HepG2 (cell line): ENCODE data around the gene PYGO2. TPM values are rescaled to one million over a fixed set of nuclear protein-coding genes. Genes with fewer than 3 reads are reported as not detected.

ENCODE experiments used
- ATF5 ChIP-seq: sonication (generic); formaldehyde crosslinking; IDR thresholded peaks from 2 replicates; pipeline ENCODE4 v1.4.0; 2020; ENCODE audit warnings: mild to moderate bottlenecking, low read depth, missing genetic modification reagents
- GATAD2A ChIP-seq: IDR thresholded peaks from 2 replicates; pipeline ENCODE4 v1.6.1; 2016
- HBP1 ChIP-seq: IDR thresholded peaks from 2 replicates; pipeline ENCODE4 v1.6.1; 2016; ENCODE audit warnings: low read depth, control low read depth
- HOMEZ ChIP-seq: IDR thresholded peaks from 2 replicates; pipeline ENCODE4 v1.6.1; 2016; ENCODE audit warnings: low read depth
- IRF2 ChIP-seq: IDR thresholded peaks from 2 replicates; pipeline ENCODE4 v1.6.1; 2018; ENCODE audit warnings: missing genetic modification reagents, missing compliant biosample characterization
- JUNB ChIP-seq: sonication (generic); formaldehyde crosslinking; IDR thresholded peaks from 2 replicates; pipeline ENCODE4 v1.8.0; 2022; ENCODE audit warnings: missing genetic modification reagents, mild to moderate bottlenecking, borderline replicate concordance
- PPARG ChIP-seq: conservative IDR thresholded peaks from 2 replicates; pipeline ENCODE4 v1.6.1; 2016; ENCODE audit warnings: missing biosample characterization, missing genetic modification reagents
- PRDM15 ChIP-seq: sonication (generic); formaldehyde crosslinking; IDR thresholded peaks from 2 replicates; pipeline ENCODE4 v1.4.0; 2020; ENCODE audit warnings: missing genetic modification reagents
- ZHX1 ChIP-seq: sonication (generic); formaldehyde crosslinking; IDR thresholded peaks from 2 replicates; pipeline ENCODE4 v1.8.1; 2022; ENCODE audit warnings: low read depth, mild to moderate bottlenecking, missing genetic modification reagents
- ZNF282 ChIP-seq: fragments of 450-650 bp; IDR thresholded peaks from 2 replicates; pipeline ENCODE4 v1.6.1; 2018; ENCODE audit not compliant: partially characterized antibody
- ZNF484 ChIP-seq: sonication (generic); formaldehyde crosslinking; IDR thresholded peaks from 2 replicates; pipeline ENCODE4 v1.5.1; 2020; ENCODE audit warnings: mild to moderate bottlenecking, low read depth, missing genetic modification reagents, borderline replicate concordance
- ZNF513 ChIP-seq: sonication (generic); formaldehyde crosslinking; conservative IDR thresholded peaks from 2 replicates; pipeline ENCODE4 v1.5.0; 2020; ENCODE audit warnings: missing genetic modification reagents
- ZNF564 ChIP-seq: sonication (generic); formaldehyde crosslinking; IDR thresholded peaks from 2 replicates; pipeline ENCODE4 v1.8.1; 2023; ENCODE audit warnings: mild to moderate bottlenecking, missing genetic modification reagents
- ZNF773 ChIP-seq: sonication (generic); formaldehyde crosslinking; IDR thresholded peaks from 2 replicates; pipeline ENCODE4 v1.4.0; 2020; ENCODE audit warnings: missing genetic modification reagents, borderline replicate concordance
- polyA plus RNA-seq, 8 experiments: library from polyadenylated mRNA; depleted of rRNA in 3 of 8; stranded (reverse) in 7 of 8; unstranded in 1 of 8; fragments of >200 nt; fragmentation: Illumina TruSeq in 4 of 8; extraction: Trizol in 4 of 8; gene quantifications; 2 replicates each; pipeline versions ENCODE4 v1.2.1 to v1.2.3, GENCODE V29; 2011 to 2016; ENCODE audit warnings: low read depth in 4 of 8, missing spikeins in 1 of 8, mixed read lengths in 1 of 8; ENCODE audit not compliant: insufficient read depth in 1 of 8
- total RNA-seq, 5 experiments: library from RNA; depleted of rRNA; stranded (reverse); fragments of >200 nt; fragmentation: Illumina TruSeq; extraction: Trizol; gene quantifications; 2 replicates each; pipeline ENCODE4 v1.2.3, GENCODE V29; 2016; ENCODE audit warnings: low read depth in 1 of 5

Gene PYGO2
- total and polyA plus RNA-seq, 2 of the 13 experiments (the other 11 are each of a cell fraction or from before 2014, with no cell fraction given), result 20.3 to 21.8 TPM

GRCh38 chr1:154936555-154937084 lies 25.0 kb downstream of the PYGO2 start, which contains the start of gene PMVK (continued):
- peak; percentile 67 for TF ChIP-seq PRDM15 (CRISPR knock-in tag)
- peak; percentile 82 for TF ChIP-seq GATAD2A (CRISPR knock-in tag)
- peak; percentile 99 for TF ChIP-seq ATF5 (CRISPR knock-in tag)
- TF ChIP-seq PPARG, result peak; percentile 75
- TF ChIP-seq ZNF564 (CRISPR knock-in tag), result peak; percentile 97
- TF ChIP-seq IRF2 (CRISPR knock-in tag), result peak; percentile 94
- peak; percentile 95 for TF ChIP-seq JUNB (CRISPR knock-in tag)
- TF ChIP-seq HBP1 (CRISPR knock-in tag), result peak; percentile 84; the same call in 1 of the 2 replicates
- peak; percentile 37; the same call in 1 of the 2 replicates for TF ChIP-seq ZNF773 (CRISPR knock-in tag)
- peak; percentile 93; the same call in 1 of the 2 replicates for TF ChIP-seq ZNF484 (CRISPR knock-in tag)
- no peak for TF ChIP-seq ZNF282
- TF ChIP-seq ZHX1, result peak; percentile 95
- peak; percentile 75; the same call in 1 of the 2 replicates for TF ChIP-seq HOMEZ (CRISPR knock-in tag)
- TF ChIP-seq ZNF513 (CRISPR knock-in tag), result no peak
